HG02884 (cell line): ENCODE data around the gene MAPK7.
"Not testable (repeated sequence)": the region's sequence is repeated elsewhere in the genome, so short reads cannot be mapped to it uniquely, and the experiment has no call there.

Experiments
- ATAC-seq: cut with Tn5 transposase; IDR thresholded peaks from one replicate; pipeline ENCODE4 v1.9.1; 2021; ENCODE audit warnings: mild to moderate bottlenecking, moderate library complexity; ENCODE audit not compliant: unreplicated experiment

Gene MAPK7

DNA sequence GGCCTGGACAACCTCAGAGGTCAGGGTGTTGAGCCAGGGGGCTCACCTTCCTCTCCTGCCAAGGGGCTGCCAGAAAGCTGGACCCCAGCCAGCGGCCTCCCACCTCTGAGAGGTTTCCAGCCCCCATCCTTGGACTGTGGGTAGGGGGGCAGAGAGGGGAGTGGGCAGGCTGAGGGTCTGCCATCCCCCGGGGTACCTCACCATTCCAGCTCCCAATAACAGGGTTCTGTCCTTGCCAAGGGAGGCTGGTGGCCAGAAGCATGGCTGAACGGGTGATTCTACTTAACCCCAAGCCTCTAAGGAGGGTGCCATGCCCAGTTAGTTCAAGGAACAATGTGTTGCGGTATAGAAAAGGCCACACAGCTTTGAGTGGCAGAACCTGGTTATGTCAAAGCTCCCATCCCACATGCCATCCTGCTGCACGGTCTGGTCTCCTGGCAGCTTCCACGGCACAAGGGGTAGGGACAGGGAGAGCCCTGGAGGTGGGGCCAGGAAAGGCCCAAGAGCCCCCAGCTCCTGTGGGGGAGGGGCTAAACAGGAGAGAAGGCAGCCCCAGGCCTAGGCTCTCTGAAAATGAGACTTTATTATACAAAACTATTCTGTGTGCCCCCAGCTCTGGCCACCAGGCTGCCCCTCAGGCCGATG is 35.6 kb upstream of the MAPK7 start:
- no peak for ATAC-seq

DNA sequence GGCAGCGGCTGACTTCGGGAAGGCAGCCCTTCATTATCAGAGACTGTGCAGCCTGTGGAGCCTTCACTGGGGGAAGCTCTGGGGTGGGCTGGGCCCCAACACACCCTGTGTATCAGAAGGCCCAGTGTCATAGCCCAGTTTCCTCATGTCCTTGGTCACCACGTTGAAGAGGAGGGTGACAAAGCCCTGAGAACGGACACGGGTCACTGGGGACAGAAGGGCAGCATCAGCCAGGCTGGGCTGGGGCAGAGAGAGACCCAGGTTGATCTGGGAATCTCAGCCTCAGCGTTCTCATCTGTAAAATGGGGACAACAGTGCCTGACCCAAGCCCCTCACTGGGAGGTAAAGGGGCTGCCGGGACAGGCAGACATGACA is 35.1 kb upstream of the MAPK7 start:
- ATAC-seq: no peak

DNA sequence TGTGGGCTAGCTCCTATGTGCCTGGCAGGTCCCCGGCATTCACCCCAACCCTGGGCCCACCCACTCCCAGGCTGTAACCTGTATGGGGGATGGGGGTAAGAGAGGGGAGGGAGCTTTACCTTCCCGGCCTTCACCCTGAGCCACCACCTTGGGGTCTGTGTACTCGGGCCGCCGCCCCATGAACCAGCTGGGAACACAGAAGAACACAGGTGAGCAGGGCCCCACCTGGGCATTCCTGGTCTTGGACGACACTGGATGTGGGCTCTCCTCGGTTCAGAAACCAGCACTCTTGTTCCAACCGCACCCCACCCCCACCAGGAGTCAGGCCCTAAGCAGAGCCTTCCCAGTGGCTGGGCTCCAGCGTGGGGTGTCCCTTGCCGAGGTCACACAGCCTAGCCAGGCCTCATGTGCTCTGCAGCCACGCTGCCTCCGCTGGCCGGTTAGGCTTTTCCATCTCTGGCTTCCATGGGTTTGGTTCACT is 34.6 kb upstream of the MAPK7 start:
- ATAC-seq: no peak

DNA sequence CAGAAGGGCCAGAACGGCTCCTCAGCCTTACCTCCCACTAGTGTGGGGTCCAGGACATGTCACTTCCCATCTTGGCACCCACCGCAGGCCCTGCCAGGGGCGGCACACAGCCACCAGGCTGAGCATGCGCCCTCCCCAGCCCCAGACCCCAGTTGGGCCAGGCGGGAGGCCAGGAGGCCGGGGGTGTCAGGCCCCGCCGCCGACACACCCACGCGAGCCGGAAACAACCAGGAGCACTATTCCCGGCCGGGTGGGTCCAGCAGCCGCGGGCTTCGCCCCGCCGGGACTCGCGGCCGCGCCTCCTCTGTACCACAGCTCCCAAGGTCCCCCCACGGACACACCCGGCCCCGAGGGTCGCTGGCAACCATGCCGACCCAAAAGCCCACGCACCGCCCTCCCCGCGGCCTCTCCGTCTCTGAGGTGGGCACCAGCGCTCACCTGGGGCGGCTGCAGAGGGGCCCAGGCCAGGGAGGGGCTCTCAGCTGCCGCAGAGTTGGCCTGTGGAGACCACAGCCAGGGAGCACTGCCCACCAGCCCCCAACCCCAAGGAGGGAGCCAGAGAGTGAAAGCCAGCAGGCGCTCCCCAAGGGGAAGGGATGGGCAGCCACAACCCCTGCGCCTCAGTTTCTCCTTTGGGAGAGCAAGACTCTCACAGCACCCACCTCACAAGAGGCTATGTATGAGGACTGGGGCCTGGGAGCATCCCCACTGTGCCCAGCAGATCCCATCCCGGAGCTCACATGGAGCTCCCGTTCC is 33.8 kb upstream of the MAPK7 start:
- ATAC-seq: no peak

GRCh38 chr17:19345067-19345460 is 33.2 kb upstream of the MAPK7 start:
- ATAC-seq: no peak

- ATAC-seq: no peak
These were observed 32.6 kb upstream of the MAPK7 start for GRCh38 chr17:19345486-19346350.

- ATAC-seq: no peak
These were observed 31.7 kb upstream of the MAPK7 start for GRCh38 chr17:19346351-19347255.

DNA sequence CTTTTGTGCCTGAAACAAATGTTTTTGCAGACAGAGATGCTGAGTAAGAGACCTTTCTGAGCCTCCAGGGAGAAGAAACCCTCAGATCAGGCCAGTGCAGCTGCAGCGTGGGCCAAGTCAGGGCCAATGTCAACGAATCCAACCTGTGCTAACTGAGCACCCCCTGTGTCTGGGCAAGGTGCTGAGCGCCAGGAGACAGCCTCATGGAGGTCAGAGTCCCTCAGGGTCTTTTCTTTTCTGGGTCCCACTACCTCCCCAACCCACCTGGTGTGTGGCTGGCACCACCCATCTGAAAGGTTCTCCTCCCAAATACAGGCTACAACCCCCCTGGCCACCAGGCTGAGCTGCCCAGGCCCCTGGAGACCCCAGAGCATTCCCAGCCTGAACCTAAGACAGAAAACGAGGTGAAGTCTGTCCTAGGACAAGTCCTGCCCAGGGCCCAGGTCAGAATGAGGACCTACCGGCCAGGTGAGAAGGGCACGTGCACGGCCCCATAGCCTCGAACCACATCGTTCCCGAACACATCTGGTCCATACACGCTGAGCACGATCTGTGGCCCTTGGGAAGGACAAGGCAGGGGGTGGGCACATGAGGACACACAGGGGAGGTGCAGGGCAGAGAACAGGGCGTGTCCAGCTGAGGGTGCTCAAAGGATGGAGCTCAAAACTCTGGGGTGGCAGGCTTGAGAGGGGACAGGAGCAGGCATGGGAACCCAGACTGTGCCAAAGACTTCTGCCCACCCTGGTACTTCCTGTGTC is 30.8 kb upstream of the MAPK7 start:
- ATAC-seq: no peak

- no peak for ATAC-seq
These were observed 30.1 kb upstream of the MAPK7 start for GRCh38 chr17:19348081-19348650.

- ATAC-seq: no peak
These were observed 29.5 kb upstream of the MAPK7 start for GRCh38 chr17:19348806-19349205.

GRCh38 chr17:19353401-19353800 is 24.9 kb upstream of the MAPK7 start:
- ATAC-seq: not testable (repeated sequence)

DNA sequence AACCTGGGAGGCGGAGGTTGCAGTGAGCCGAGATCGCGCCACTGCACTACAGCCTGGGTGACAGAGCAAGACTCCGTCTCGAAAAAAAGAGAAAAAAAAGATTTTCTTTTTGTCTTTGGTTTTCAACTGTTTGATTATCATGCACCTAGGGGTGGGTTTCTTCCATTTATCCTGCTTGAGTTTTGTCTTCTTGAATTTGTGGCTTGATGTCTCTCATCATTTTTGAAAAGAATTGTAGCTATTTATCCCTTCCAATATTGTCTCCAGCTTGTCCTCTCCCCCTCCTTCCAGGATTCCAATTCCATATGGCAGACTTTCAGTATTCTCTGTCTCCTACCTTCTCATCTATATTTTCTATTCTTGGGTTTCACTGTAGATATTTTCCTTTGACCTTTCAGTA is 23.6 kb upstream of the MAPK7 start:
- no peak for ATAC-seq

GRCh38 chr17:19357351-19357750 is 20.9 kb upstream of the MAPK7 start:
- ATAC-seq: no peak

DNA sequence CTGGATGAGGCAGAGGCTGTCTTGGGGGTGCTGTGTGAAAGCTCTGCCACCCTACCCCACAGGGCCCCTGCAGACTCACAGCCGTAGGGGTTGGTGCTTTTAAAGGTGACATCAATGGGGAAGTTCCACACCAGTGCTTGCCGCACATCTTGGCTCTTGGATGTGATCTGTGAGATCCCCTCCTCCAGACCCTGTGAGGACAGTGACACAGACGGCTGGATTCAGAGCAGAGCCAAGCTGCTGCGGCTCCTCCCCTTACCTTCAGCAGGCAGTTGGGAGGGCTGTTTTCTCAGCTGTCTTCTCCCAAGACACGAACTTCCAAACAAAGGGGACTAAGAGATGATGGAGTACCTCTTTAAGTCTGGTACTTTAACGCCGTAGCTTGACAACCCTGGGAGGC is 20.5 kb upstream of the MAPK7 start:
- no peak for ATAC-seq

DNA sequence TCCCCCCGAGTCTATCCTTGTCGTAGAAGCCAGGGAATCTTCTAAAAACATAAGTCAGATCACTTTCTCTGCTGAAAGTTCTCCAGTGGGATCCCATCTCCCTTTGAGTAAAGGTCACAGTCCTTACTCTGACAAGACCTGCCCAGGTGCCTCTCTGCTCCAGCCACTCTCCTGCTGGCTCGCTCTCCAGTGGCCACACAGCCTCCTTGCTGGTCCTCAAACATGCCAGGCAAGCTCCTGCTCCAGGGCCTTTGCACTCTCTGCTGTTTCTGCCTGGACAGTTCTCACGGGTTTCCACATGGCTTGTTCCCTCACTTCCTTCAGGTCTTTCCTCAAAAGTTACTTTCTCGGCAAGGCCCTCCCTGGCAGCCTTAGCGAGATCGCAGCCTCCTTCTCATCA is 19.1 kb upstream of the MAPK7 start:
- no peak for ATAC-seq

DNA sequence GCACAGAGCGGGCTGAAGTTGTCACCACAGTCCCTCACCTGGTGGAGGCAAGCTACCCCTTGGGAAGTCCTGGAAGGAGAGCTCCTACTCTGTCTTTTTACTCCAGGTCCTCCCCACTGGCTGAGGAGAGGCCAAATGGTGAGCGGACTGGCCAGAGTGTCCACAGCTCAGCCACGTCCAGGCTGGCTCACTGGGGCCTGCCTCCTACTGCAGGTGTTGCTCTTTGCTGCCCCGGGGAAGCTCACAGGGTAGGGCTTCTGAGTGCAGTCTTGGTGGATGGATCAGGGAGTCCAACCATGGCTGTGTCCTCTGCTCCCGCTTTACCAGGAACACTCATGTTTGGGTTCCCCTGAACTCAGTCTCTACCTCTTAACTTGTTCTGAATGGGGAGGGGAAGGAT is 18.4 kb upstream of the MAPK7 start:
- ATAC-seq: no peak

DNA sequence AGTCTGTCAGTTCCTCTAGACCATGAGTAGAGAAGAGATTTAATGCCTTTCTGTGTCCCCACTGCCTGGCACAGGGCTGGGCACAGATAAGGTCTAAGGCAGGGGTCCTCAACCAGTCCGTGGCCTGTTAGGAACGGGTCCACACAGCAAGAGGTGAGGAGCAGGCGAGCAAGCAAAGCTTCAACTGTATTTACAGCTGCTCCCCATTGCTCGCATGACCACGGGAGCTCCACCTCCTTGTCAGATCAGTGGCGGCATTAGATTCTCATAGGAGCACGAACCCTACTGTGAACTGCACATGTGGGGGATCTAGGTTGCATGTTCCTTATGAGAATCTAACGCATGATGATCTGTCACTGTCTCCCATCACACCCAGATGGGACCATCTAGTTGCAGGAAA is 17.5 kb upstream of the MAPK7 start:
- ATAC-seq: no peak

DNA sequence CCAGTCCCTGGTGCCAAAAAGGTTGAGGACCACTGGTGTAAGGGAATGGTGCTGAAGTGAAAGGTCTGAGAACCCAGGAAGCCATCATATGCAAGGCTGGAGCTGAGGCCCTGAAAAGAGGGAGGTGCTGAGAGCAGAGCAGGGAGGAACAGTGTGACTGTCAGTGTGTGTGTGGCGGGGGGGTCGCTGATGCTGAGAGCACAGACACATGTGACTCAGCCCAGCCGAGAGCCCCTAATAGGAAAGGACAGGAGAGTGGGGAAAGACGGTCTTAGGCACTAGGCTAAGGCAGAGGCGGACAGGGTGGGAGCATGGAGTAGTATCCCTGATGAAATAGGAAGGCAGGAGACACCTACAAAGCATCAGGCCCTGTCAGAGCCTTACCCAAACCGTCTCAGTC is 17.0 kb upstream of the MAPK7 start:
- ATAC-seq: no peak

GRCh38 chr17:19361944-19362276 is 16.4 kb upstream of the MAPK7 start:
- no peak for ATAC-seq
